GM19240 (cell line): Measurements from ENCODE around the gene NELL1.
"Not testable (repeated sequence)": the region's sequence is repeated elsewhere in the genome, so short reads cannot be mapped to it uniquely, and the experiment has no call there.

ENCODE experiments used
- DNase-seq: peaks from one replicate; pipeline ENCODE4 v3.0.0; 2011; ENCODE audit warnings: low spot score; ENCODE audit not compliant: insufficient read length

Gene NELL1

DNA sequence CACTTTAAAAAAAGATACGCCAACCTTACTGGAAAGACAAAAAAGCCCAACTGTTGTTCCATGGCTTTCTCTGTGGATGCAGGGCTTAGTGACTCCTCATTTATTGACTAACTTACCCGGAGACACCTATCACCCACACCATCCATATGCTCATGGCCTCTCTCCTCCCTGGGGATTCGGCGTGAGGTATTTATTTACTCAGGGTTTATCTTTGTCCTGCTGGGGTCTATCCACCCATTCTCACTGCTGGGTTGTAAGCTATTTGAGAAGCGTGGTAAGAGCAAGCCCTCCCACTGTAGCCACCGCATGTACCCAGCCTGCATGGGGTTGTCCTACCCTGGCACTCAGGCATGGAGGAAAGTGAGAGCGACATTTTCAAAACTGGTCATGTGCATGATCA is 93.6 kb downstream of the NELL1 start:
- no peak for DNase-seq

DNA sequence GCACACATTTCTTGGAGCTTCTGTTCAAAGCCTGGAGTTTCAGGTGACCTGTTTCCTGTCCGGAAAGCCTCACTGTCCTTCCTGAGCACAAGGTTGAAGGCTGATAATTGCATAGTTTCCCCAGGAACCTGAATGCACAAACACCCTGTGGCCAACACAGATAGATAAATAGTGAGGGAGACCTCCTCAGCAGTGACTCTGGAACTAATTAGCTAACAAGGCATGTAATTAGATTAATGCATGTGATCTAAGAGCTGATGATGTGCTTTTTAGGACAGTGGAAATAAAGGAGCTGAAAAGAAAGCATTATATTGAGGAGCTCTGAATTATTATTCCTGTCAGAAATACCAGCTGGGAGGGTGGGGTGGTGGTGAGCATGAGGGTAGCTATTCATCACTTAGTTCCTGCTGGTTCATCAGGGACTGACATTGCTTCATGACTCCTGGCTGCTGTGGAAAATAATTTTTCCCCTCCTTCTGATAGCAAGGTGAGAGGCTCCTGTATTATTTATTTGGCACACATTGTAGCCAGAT is 101.1 kb downstream of the NELL1 start:
- DNase-seq: no peak

- DNase-seq: no peak
These were observed 101.6 kb downstream of the NELL1 start for GRCh38 chr11:20771026-20771425.

- no peak for DNase-seq
These were observed 102.3 kb downstream of the NELL1 start for GRCh38 chr11:20771681-20772080.

DNA sequence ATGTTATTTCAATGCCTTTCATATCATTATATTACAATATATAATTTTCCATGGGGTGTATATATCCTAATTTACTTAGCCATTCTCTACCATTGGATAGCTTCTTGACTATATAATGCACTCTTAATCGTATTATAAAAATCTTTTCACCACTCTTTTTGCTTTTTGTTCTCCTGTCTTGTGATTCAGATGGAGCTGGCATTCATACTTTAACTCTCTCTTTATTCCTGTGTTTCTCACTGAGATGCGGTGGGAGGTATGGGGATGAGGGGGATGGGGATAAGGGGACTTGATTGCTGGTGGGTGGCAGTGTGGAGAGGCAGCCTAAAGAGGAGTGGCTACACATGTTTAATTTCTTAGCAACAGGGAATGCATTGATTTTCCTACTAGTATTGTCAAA is 105.9 kb downstream of the NELL1 start:
- DNase-seq: no peak

DNA sequence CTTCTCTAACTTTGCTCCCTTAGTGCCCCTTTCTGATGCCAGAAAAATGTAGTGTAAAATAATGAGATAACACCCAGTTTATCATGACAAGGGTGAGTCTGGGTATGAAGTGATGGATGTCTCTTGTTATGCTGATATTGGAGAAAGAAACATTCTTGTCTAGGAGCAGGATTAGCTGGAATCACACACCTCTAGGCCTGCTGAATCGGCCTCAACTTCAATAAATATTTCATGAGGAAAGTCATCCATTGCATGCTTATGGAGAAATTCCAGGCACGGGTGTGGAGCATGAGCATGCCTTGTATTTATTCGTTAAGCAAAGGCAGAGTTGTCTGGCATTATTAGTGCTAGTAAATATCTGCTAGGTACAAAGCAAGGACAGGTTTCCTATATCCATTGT is 113.4 kb downstream of the NELL1 start:
- DNase-seq: no peak

GRCh38 chr11:20783220-20783619 is 113.8 kb downstream of the NELL1 start:
- no peak for DNase-seq

DNA sequence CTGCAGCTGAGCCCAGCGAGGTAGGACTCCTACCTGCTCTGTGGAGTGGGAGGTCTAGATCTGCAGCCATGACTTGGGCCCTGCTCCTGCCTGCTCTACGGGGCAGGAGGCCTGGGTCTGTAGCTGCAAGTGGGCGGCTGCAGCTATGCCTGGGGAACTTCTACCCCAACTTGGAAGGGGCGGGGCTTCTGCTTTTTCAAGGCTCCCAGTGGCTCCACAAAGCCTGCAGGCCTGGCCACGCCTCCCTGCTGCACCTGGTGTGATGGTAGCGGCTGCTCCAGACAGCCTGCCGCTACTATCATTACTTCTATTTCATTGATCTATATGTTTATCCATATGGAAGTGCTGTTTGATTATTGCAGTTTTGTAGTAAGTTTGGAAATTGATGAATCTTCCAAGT is 121.2 kb downstream of the NELL1 start:
- no peak for DNase-seq

- DNase-seq: no peak
These were observed 125.6 kb downstream of the NELL1 start for GRCh38 chr11:20795005-20795404.

- no peak for DNase-seq
These were observed 138.9 kb downstream of the NELL1 start for GRCh38 chr11:20808328-20808727.

GRCh38 chr11:20821046-20821445 is 151.7 kb downstream of the NELL1 start:
- DNase-seq: no peak

DNA sequence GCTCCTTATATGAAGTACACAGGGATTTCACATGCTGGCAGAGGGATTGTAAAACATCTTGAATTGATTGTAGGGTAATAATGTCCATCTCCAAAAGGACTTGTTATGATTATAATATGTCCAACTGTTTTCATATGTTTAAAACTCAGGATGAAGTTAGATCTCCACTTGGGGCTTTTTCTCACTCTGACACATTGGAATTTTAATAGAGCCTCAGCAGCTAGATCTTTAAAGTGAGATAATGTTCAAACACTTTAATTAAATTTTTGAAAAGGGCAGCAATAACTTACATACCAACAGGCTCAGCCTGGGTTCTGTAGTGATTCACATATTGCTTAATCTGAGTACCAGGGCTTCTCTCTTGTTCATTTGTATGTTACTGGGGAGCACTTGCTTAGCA is 152.1 kb downstream of the NELL1 start:
- DNase-seq: no peak

DNA sequence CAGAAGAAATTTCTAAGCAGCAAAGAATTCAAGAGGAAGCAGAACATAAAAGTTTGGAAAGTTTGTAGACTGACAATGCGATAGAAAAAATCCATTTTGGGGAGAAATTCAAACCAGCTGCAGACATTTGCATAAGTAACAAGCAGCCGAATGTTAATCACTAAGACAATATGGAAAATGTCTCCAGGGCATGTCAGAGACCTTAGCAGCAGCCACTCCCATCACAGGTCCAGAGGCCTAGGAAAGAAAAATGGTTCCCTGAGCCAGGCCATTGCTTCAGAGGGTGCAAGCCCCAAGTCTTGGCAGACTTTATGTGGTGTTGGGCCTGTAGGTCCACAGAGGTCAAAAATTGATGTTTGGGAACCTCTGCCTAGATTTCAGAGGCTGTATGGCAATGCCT is 155.4 kb downstream of the NELL1 start:
- DNase-seq: no peak

DNA sequence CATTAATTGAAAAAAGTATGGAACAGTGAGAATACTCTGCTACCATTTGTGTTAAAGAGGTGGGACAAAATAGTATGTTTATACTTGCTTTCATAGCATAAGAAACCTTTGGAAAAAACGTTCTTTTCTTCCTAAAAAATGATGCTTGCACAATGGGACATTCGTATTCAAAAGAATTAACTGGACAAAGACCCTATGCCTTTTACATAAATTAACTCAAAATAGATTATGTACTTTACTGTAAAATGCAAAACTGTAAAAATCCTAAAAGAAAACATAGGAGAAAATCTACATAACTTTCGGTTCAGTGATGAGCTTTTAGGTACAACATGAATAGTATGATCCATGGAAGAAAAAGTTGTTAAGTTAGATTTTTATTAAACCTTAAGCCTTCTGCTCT is 166.2 kb downstream of the NELL1 start:
- no peak for DNase-seq

DNA sequence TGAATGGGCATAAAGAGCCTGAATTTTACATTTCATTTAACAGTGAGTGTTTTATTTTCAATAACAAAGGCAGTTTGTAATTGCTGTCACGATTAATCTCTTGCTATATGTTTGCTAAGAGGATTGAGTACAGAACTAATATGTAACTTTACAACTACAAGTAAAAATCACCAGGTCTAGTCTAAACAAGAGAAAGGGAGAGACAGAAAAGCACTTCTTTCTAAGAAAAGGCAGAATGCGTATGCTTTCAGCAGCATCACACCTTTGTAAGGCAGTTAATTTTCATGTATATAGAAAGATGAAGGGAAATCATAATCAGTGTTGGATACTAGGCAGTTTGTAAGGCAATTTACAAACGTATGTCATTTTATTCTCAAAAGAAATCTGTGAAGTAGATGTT is 169.8 kb downstream of the NELL1 start:
- no peak for DNase-seq

- no peak for DNase-seq
These were observed 171.0 kb downstream of the NELL1 start for GRCh38 chr11:20840341-20840740.

DNA sequence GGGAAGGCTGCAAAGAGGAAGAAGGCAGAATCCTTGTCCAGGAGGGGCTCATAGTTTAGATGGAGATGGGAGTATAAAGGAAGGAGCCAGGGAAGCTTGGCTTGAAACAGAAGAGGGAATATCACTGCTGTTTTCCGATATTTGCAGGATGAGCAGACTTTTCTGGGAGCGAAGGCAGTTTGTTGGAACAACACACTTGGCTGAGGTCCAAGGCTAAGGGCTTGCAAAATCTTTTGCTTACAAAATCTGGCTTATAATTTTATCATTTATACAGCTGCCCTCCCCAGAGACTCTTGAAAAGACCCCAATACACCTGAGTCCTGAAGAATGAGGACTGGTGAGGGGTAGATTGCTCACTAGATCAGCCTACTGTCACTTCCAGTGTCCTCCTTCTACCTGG is 174.8 kb downstream of the NELL1 start:
- DNase-seq: no peak

DNA sequence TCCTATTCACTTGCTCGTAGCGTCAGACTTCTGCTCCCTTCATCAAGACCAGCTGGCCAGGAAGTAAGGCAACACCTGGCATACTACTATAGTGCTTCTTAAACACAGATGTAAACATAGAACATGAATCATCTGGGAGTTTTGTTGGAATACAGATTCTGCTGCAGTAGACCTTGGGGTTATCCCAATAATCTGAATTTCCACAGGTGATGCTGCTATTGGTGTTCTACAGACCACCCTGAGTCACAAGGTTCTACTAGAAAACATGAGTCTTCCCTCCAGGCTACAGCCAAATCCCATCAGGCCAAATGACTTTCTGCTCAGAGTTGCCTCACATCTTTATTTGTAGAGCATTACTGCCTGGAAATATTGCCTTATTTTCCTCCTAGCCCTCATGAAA is 175.2 kb downstream of the NELL1 start:
- no peak for DNase-seq

- DNase-seq: no peak
These were observed 185.0 kb downstream of the NELL1 start for GRCh38 chr11:20854215-20854955.

DNA sequence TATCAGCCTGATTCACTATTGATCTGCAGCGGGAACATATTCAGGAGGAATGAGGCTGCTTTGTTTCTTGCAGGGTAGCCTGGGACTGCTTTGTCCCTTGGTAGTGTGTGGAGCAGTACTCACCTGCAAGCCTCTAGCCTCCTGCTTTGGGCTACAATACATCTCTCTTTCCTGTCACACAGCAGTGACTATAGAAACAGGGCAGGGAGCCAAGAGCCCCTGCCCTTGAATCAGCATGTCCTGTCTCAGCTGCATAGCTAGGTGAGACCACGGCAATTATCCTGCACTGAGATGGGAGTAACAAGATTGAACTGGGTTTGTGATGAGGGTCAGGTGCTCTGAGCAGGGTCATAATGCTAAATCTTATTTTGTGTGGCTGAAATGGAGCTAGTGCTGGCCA is 191.9 kb downstream of the NELL1 start:
- DNase-seq: no peak

DNA sequence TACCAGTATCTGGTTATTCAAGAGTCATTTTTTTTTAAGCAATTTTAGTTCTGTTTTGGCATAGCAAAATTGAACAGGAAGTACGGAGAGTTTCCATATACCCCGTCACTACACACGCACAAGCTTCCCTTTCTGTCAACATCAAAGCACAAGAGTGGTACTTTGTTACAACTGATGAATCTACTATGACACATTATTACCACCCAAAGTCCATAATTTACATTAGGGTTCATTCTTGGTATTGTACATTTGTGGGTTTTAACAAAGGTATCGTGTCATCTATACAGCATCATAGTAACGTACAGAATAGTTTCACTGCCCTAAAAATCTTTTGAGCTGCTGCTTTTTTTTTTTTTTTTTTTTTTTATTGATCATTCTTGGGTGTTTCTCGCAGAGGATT is 192.9 kb downstream of the NELL1 start:
- DNase-seq: not testable (repeated sequence)

DNA sequence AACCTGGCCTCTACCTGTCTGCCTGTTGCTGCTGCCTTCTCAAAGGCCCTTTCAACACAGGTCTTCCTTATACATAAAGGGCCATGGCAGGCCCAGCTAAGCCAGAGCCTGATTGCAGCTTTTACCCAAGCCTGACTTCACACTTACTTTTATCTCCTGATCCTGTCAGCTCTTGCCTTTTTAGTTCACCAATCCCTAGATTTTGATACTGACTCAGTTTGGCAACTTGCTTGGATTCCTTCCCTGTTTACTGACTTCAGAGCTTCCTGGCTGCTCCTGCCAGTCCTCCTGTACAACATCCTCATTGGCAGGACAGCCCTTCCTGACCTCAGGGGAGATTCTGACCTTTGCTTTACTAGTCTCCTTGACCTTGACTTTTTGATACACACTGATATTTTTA is 195.2 kb downstream of the NELL1 start:
- DNase-seq: no peak

DNA sequence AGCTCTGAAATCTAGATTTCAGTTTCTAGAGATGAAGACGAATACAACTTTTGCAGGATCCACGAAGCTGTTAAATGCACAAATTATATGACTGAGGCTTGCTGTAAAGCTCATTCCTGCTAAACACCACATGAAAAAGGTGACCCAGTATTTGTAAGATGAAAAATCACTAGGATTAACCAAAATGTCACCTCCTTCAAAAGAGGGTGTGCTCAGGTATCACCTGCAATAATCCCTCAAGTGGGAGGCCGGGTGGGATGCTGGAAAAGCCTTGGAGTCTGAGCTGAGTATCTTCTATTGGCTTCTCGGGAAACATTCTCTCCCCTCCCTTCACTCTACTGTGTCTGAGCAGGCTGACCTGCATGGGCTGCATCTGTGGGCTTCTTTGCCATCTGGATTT is 195.8 kb downstream of the NELL1 start:
- DNase-seq: no peak

DNA sequence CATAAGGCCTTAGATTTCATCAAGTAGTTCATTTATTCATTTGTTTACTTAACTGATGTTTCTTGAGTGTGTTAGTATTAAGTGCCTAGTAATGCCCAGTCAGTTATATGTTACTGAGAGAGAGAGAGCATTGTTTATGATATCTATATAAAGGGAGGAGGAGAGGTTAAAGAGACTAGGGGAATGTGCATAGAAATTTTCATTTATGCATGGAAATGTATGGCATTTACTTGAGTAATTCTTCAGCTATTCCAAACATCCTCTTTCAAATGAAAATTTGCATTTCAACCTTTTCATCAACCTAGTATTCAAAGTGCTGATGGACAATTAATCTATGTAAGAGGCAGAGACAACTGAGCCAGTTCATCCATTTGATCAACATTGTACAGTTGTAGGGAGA is 199.7 kb downstream of the NELL1 start:
- no peak for DNase-seq
